CD4-positive, alpha-beta T cell treated with Interleukin-21 for 1 hour (primary cell): ENCODE results near the gene PHB1.
"Not testable (repeated sequence)": the region's sequence is repeated elsewhere in the genome, so short reads cannot be mapped to it uniquely, and the experiment has no call there.

Experiments
- DNase-seq: peaks from one replicate; pipeline ENCODE4 v3.0.0-alpha.2; 2020

Gene PHB1

DNA sequence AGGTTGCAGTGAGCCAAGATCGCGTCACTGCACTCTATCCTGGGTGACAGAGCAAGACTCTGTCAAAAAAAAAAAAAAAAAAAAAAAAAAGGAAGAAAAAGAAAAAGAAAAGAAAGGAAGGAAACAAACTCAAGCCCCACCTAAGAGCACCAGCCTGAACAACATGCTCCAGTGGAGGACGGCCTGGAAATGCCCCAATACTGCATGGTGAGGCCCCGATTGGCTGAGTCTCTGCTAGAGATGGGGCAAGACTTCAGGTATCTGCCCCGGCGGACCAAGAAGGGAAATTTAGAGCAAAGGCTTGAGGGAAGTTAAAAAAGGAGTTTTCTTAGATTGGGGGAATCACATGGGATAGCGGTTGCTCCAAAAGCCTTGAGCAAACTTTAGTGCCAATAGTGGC is 42.3 kb downstream of the PHB1 start:
- no peak for DNase-seq

DNA sequence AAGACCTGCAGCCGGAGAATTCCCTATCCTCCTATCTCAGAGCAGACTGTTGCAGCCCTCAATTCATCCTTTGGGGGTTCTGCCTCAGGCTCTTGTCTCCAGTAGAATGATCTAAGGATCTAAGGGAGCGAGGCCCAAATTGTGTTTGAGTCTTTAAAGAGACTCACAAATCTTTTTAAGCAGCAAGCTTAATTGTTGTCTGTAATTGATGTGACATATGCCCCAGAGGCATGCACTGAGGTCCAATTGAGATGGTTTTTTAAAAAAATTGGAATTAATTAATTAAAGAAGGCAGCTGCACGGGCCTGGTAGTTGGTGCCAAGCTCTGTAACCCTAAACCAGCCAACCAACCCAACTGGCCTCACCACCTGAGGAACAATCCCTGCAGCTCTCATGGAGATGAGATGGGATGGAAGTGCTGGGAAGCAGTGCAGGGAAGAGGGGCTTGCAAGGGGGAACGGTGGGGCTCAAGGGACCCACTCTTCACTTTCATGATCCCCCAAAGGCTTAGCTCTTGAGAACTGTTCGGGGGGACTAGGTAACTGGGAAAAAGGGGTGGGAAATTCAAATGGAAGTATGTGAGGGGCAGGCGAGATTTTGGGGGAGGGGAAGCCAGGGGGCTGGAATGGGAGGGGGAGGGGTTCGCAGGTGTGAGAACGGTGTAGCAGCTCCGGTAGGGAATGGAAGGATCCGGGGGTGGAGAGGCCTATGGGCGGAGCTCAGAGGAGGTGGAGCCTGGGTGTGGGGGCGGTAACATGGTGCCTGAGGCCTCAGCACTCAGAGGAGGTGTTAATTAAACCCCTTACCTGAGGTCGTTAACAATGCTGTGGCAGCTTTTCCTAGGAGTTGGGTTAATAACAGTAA is 43.5 kb downstream of the PHB1 start:
- no peak for DNase-seq

DNA sequence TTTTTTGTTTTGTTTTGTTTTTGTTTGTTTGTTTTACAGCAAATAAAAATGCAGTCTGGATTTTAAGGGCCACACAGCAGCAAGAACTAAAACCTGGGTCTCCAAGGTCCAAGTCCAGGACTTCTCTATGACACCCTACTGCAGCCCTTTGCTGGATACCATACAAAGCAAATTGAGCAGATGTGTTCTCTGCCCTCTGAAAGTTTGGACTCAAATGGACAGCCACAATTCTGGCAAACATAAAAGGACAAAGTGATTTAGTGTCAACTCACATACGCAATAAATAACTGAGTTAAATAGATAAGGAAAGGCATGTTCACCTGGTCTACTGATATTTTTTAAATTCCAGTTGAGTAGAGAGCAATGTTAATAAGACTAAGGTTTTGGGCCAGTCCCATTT is 44.9 kb downstream of the PHB1 start:
- no peak for DNase-seq

DNA sequence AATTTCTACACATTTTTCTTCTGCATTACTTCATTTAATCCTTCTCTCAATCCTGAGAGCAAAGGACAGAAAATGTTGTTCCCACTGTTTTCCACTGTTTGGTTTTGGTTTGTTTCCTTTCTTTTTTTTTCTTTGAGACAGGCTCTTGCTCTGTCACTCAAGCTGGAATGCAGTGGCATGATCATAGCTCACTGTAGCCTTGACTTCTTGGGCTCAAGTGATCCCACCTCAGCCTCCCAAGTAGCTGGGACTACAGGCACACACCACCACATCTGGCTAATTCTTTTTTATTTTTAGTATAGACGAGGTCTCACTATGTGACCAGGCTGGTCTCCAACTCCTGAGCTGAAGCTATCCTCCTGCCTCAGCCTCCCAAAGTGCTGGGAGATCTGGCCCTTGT is 45.6 kb downstream of the PHB1 start:
- no peak for DNase-seq

DNA sequence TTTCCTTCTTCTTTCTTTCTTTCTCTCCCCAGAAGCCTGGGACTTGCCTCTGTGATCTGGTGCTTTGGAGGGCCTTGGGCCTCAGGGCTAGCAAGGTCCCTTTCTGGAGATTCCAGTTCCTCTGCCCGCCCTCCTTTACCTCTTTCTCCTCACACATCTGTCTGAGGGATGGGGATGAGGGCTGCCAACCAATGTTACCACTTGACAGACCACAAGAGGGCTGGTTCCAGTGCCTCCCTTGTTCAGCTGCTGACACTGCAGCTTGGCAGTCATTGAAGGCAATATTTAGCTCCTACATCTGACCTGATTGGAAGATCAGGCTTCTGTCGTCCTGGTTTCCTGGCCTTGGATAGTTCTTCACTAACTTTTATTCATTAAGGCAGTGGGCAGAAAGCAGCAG is 49.0 kb downstream of the PHB1 start:
- DNase-seq, result peak; percentile 53

DNA sequence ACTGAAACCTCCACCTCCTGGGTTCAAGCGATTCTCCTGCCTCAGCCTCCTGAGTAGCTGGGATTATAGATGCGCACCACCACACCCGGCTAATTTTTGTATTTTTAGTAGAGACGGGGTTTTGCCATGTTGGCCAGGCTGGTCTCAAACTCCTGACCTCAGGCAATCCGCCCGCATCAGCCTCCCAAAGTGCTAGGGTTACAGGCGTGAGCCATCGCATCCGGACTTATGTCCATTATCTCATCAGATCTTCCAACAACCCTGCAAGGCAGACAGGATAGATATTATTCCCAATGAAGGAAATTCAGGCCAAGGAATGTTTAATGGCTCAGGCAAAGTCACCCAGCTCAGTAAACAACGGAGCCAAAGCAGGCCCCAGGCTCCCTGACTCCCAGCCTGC is 49.6 kb downstream of the PHB1 start:
- DNase-seq, result not testable (repeated sequence)

DNA sequence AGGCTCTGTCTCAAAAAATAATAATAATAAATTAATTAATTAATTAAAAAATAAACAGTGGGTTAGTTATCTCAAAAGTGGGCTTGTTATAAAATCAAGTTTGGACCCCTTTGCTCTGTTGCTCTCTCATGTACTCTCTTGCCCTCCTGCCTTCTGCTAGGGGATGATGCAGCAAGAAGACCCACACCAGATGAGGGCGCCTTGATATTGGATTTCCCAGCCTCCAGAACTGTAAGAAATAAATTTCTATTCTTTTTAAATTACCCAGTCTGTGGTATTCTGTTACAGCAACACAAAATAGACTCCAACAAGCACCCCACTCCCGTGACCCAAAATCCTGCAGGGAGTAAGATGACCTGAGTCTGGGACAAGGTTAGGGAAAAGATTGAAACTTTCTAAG is 50.6 kb downstream of the PHB1 start:
- DNase-seq, result no peak

DNA sequence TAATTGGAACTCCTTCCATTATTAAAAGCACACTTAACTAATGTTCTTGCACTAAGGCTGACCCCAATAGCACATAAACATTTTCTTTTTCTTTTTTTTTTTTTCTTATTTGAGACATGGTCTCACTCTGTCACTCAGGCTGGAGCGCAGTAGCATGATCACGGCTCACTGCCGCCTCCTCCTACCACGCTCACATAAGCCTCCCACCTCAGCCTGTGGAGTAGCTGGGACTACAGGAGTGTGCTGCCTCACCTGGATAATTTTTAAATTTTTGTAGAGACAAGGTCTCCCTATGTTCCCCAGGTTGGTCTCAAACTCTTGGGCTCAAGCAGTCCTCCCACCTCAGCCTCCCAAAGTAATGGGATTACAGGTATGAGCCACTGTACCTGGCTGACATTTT is 51.4 kb downstream of the PHB1 start:
- no peak for DNase-seq

DNA sequence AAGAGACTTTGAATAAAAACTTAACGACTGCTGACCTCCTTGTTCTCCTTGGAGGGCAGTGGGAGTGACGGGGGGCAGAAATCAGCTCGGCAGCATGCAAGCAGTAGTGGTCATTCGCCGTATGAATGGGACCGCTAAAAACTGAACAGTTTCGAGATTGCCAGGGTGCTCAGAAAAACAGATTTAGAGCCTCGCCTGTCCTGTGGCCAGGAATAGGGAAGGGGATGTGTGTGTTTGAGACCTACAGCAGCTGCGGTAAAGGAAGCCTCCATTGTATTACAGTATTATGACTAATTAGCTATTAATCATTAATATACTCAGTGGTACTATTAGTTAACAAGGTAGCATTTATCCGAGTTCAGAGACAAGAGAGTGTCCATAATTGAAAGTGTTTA is 52.0 kb downstream of the PHB1 start:
- peak; percentile 10 for DNase-seq

DNA sequence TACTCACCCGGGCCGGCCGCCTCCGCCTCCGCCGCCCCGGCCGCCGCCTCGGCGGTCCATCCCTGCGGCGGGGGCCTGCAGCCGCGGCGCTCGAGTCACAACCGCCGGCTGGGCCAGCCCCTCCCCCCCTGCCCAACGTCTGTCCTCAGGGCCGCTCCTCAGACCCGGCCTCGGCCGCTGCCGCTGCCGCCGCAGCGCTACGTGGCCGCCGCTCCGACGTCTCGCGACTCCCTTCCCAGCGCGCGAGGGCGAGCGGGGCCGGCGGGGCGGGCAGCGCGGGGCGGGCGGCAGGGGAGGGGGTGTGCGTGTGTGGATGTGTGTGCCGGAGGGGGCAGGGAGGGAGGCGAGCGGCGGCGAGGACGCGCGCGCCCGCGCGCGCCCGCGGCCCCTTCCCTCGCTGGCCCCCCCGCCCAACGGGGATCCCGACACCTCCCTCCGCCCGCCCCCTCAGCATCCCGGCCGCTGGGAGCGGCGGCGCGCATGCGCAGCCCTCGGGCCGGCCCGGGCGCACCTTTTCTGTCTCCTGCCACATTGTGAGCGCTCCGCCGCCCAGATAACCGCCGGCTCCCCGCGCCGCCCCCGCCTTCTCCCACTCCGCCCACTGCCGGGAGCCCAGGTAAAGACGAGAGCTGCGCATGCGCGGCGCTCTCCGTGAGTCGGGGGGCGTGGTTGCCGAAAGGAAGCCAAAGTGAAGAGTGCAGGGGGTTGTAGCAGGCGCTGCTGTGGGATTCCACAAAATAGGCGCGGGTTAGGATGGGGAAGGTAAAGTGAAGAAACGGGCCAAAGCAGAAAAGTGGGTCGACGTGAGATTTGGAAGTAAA is 52.6 kb downstream of the PHB1 start, which contains the start of gene ZNF652:
Gene ZNF652, minus strand, starts transcription at position 349 of the 821 bp plus-strand sequence. CDS start 44,525 bp downstream, outside the sequence.
- peak; percentile 97 for DNase-seq

DNA sequence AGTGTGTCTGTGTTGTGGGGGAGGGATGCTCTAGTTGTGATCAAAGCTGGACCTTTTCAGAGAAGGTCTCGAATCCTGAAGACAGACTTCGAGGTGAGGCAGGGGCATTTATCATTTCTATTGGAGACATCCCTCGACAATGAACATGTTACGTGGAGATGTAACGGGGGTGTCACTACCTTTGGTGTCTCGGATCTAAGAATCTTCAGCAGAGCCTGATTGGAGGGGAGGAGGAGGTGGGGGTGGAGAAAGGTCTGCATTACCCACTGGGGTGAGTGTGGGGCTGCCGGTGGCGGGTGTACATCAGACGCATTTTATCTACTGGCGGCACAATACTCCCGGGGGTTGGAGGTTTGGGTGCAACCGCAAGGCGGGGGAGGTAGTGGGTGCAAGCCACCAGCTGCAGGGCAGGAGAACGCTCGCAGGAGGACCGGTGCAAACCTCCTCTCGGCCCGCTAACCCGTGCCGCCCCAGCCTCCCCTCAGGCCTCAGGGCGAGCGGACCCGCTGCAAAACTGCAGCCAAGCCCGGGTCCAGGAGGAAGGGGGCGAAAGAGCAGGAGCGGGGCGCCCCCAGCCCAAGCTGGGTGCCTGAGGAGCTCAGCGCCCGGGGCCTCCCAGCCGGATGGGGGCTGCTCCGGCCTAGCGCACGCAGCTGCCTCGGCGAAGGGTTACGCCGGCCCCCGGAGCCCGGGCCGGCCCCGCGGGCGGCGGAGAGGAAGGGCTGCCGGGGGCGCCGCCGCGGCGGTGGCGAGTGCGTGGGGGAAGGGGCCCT is 53.4 kb downstream of the PHB1 start:
- peak; percentile 88 for DNase-seq

DNA sequence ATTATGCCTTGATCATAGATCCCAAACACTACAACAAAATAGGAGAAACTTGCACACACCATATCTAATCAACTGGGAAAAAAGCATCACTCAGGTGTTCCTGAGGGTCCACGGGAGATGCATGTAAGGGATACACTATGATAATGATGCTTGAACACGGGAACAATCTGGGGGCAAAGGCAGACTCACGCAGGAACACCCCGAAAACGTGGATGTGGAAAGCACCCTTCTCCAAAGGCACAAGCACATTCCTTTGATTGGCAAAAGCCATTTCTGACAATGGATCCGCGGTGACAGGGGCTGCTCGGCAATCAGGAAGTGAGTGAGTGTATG is 53.9 kb downstream of the PHB1 start:
- DNase-seq, result no peak

DNA sequence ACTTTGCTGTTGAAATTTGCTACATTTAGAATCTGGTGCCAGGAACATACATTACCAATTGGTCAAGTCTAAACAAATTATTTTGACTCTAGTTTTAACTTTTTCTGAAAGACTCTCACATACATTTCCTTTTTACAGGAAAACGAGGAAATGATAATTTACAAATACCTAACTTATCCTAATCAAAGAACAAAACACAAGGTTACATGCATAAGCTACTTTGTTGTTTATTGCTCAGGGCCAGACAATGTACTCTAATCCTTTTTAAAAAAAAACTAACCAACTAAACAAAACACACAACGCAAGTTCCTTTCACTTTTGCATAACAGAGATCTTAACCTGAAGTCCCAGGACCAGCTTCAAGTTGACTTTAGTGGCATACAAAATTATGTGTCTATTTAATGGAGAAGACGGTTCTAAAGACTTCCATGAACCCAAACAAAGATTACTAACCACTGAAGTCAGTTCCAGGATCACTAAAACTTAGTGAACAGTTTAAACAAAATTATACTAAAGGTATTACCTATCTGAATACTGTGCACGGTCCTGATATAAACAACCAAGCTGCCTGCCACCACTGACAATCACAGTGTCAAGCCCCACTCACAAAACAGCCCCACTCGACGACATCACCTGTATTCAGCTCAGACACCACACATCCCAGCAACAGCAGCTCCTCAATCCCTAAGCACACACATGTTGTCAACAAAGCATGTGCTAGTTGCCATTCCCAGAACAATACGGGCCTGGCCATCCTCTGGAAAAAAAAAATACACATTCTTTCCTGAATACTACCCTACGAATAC is 54.5 kb downstream of the PHB1 start:
- DNase-seq, result peak; percentile 38

DNA sequence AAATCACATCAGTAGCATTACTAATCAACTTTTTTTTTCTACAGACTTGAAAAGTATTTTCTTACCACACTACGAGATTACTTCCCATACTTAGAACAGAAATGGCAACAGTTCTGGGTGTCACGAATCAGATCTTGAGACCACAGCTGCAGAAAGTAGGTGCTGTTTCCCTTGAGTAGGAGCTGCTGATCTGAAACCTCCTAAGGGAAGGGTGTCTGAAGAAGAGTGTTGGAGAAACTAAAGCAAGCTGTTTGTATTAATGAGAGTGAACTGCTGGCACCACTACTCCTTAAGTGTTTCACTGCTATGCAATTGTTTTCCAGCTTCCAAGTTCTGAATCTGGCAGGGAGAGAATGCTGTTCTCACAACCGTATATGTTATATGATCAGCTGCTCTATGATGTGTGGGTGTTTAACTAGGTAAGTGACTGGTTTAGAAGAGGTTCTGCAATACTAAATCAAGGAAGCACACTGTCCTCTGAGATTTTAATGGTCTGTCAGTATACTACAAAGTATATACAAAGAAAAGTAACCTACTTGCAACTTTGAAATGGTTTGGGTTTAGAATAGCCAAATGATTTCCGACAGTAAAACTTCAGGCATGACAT is 55.9 kb downstream of the PHB1 start:
- peak; percentile 39 for DNase-seq

DNA sequence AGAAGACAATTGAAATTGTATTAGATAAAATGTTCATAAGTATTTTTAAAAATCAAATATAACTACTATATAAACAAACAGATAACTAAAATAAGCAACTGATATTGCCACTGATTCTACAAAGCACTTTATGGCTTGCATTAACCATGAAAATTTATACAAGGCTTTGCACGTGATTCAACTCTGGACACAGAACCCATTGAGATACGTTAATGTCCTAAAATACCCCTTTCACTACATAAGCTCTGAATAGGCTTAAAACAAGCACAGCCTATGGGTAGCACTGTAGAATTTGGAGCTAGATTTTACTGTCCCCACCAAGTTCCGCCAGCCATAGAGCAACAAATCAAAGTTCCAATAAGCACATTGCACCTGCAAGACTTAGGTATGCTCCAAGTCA is 57.2 kb downstream of the PHB1 start:
- DNase-seq, result no peak

DNA sequence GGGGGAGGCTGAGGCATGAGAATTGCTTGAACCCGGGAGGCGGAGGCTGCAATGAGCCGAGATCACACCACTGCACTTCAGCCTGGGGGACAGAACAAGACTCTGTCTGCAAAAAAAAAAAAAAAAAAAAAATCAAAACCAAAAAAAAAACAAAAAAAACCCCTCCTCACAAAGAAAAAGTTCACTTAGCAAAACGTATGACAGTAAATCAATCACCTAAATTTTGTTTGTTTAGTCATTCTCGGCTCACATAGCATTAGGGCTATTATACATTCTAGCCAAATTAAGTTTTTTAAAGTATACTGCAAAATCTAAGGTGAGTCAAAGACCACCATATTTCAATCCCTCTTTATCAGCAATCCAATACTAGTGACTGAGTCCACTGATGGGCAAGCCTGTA is 58.4 kb downstream of the PHB1 start:
- DNase-seq, result no peak
